Stimulated activated CD4-positive, alpha-beta T cell treated with anti-CD3 and anti-CD28 coated beads, Interleukin-1b, Interleukin-23, amount 100 ng/mL, for 48 hours (primary cell): ENCODE results near the gene FGD5.

Experiments used
- DNase-seq: peaks from one replicate; pipeline ENCODE4 v3.0.0-alpha.2; 2020

Gene FGD5

GRCh38 chr3:14818804-14819500 is at the start of gene FGD5:
TSS of gene FGD5 (plus strand) at chr3:14818962. CDS start at chr3:14819072, 110 bp downstream.
- DNase-seq: no peak

DNA sequence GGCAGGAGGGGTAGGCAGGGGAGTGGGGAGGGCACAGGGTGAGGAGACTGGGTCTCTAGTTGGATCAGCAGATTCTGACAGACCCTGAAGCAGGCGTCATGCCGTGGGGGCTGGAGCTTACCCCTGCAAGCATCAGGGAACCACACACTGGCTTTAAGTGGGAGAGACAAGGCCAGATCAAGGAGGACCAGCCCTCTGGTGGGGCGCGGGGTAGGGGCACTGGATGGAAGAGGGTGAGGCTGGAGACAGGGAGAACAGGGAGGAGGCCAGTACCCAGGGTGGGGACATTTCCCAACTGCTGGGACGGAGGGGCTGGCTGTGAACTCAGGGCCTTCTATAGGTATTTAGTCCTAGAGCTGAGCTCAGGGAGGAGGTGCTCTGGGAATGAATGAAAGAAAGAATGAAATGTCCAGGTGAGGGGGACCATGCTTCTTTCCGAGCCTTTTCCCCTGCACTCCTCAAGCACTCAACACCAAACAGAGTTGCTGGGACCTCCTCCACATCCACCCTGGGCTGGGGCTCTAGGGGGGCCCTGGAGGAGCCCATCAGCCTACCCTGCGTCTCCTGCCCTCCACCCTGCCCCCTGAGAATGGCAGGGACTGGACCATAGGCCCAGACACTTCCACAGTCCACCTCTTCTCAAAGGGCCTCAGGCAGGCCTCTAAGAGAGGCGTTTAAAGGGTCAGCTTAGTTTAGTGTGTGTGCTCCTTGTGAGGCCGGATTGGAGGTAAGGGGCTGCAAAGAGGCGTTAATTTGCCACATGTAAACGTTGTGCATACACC is 49.0 kb upstream of the FGD5 start:
- DNase-seq: no peak

DNA sequence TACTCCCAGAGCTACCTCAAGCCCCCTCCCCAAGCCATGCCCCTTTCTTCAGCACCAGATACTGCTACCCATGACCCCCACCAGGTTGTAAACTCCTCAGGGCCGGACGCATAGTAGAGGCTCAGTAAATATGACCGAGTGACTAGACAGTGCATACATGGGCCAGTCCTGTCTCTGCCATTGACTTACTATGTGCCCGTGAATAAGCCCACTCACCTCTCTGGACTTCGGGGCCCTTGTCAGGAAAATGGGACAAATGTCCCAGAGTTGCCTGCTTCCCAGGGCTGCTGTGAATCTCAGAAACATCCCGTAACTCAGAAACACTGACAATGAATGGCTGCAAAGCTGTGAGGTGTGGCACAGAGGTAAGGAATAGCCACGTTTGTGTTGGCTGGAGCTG is 48.2 kb upstream of the FGD5 start:
- no peak for DNase-seq

DNA sequence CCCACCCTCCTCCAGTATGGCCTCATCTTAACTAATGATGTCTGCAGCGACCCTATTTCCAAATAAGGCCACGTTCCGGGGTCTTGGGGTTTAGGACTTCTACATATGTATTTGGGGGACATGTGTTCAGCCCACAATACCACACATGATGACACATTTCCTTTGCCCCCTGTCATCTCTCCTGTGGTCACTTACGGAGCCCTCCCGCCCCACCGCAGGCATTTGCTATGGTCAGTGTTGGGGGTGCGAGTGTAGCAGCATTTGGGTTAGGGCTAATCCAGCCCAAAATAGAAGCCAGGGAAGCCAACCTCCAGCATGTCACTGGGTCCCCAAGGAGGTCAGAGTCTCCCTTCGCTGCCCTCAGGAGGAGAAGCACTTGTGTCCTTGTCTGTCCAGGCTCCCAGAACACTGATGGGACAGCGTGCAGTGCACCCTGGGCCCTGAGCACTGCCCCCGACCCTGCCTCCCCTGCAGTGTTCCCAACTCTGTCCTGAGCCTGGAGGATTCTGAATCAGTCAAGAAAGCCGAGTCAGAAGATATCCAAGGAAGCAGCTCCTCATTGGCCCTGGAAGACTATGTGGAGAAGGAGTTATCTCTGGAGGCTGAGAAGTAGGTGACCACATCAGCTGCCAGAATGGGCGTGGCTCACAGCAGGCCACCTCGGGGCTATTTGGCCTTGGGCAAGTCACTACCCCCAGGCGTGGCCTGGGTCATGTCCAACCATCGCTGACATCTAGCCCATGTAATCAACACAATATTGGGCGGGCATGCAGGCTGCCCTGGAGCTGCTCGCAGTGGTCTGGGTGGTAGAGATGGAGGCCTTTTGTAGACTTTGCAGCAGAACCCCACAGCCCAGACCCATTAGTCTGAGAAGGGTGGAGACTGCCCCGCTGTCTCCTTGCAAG is 46.9 kb upstream of the FGD5 start:
- DNase-seq: no peak

DNA sequence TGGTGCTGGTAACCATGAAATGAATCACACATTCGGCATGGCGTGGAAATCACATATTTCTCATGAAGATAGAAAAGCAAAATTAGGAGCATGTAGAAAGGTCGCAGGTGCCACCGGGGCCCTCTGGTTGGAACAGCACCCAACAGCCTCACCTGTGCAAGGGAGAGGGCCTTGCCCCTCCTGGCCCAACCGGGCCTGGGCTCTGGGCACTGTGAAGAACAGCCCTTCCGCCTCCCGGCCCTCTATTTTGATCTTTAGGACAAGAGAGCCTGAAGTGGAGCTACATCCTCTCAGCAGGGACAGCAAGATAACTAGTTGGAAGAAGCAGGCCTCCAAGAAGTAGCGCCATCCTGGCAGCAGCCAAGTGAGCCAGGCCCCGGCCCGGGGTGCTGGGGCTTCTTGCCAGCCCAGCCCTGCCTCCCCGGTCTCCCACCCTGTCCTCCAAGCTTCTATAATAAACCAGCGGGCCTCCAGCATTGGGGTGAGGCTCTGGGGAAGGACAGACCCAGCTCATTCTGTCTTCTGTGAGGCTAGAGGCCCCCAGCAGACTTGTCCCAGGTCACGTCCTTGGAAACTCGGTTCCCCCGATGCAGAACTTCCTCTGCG is 46.1 kb upstream of the FGD5 start:
- no peak for DNase-seq

- DNase-seq: no peak
Observed at GRCh38 chr3:14773281-14773680, 45.5 kb upstream of the FGD5 start.

- DNase-seq: no peak
Observed at GRCh38 chr3:14773691-14774128, 45.1 kb upstream of the FGD5 start.

DNA sequence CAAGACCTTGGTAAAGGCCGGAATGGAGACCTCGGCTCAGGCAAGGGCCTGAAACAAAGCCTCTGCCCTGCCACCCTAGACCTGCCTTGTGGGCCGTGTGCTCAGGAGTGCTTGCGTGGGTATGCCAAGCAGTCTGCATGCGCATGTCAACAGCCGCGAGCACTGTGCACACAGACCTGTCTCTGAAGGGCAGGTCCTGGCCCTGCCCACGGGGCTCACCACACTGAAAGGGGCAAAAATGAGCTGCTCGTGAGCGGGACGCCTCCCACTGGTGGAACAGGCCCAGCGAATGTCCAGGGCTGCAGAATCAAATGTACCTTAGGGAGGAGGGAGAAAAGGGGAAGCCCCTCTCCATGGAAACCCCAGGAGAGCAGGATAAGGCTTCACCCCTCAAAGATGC is 44.3 kb upstream of the FGD5 start:
- no peak for DNase-seq

- DNase-seq: no peak
Observed at GRCh38 chr3:14775011-14775410, 43.8 kb upstream of the FGD5 start.

DNA sequence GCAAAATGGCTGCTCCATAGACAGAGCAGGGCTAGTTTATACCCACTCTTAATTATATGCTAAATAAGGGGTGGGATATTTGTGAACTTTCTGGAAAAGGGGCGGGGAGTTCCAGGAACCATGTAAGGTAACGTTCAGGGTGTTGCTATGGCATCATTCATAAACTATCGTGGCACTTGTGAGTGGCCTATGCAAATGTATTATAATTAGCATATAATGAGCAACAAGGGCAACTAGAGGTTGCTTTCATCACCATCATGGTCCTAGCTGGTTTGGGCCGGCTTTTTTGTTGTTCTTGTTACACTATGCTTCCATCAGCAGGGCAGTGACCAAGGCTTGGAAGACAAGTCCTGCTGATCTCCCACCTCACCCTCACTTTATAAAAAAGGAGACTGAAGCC is 43.2 kb upstream of the FGD5 start:
- no peak for DNase-seq

DNA sequence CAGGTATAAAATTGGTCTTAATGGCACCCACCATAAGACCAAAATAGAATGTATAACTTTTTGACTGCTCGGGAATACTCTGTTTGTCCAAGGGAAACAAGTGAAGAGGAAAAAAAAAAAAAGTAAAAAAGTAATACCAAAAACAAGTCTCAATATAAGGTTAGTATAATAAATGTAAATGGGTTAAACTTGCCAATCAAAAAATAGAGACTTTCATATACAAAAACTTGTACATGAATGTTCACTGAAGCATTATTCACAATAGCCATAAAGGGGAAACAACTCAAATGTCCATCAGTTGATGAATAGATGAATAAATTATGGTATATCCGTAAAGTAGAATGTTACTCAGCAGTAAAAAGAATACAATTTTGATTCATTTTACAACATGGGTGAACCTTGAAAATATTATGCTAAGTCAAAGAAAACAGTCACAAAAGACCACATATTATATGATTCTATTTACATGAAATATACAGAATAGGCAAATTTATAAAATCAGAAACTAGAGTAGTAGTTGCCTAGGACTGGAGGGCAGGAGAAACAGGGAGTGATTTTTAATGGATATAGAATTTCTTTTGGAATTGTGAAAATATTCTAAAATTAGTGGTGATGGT is 39.6 kb upstream of the FGD5 start:
- no peak for DNase-seq

GRCh38 chr3:14780927-14781507 is 37.7 kb upstream of the FGD5 start:
- peak; percentile 22 for DNase-seq

DNA sequence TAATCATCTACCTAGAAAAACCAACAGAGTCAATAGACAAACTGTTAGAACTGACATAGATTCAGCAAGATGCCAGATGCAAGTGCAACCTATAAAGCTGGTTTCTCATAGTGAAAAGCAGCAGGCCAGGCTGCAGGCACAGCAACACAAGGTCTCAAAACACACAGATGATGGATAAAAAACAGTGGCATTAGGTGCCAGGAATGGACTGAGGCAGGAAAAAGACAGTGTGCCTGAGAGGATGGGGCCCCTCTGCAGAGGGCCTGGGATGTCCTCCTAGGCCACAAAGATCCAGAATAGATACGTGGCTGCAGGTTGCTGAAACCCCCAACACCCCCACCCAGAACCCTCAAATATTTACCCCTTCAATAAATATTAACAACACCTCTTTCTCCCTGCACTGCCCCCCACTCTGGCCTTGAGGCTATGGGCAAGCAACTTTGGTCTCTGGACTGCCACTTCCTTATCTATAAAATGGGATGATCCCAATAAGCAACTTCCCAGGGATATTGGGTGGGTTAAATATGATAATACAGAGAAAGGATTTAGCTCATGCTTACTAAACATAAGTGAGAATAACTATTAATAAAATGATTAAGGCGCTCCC is 35.2 kb upstream of the FGD5 start:
- DNase-seq: no peak

GRCh38 chr3:14784087-14784681 is 34.6 kb upstream of the FGD5 start:
- DNase-seq: no peak

DNA sequence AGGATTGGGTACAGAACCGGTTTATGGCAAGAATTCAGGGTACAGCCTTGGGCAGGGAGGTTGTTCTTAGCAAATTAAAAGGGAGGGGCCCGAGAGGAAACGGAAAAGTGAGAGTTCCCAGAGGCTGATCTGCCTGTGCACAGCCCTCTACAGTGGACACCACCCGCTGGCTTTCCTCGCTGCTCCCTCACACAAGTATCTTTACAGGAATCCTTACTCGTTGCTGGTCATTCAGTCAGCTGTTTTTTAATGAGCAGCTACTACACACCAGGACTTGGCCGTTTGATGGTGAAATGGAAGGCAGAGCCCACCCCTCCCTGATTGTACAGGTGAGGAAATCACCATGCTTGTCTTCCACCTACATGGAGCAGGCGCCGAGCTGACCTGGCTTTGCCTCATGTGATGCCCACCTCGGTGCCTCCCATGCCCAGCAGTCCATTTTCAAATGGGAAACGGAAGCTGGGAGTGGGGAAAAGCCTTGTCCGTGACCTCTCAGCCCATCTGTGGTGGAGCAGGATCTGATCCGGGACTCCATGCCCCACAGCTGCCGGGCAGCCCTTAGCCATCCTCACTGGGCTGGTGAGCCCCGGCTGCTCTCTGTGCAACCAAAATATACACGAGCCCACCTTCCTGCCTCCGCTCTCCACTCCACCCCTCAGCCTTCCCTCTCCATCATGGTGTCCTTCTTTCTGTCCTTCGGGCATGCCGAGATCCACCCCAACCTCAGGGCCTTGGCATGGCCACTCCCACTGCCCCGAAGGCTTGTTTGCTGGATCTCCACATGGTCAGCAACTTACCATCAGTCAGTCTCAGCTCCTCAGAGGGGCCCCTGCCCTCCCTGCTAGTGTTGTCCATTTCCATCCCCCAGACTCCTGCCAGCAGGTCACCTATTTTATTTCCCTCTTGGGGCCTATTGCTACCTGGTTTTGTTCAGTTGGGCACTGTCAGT is 33.3 kb upstream of the FGD5 start:
- DNase-seq: no peak

DNA sequence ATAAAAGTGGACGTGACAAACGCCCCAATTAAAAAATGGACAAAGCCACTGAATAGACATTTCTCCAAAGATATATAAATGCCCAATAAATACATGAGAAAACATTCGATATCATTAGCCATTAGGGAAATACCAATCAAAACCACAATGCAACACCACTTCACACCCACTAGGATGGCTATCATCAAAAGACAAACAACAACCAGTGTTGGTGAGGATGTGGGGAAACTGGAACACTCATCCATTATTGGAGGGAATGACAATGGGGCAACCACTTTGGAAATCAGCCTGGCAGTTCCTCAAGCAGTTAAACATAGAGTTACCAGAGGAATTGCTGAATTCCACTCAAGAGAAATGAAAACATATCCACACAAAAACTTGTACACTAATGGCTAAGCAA is 32.4 kb upstream of the FGD5 start:
- DNase-seq: no peak

- no peak for DNase-seq
Observed at GRCh38 chr3:14787630-14788029, 31.1 kb upstream of the FGD5 start.

DNA sequence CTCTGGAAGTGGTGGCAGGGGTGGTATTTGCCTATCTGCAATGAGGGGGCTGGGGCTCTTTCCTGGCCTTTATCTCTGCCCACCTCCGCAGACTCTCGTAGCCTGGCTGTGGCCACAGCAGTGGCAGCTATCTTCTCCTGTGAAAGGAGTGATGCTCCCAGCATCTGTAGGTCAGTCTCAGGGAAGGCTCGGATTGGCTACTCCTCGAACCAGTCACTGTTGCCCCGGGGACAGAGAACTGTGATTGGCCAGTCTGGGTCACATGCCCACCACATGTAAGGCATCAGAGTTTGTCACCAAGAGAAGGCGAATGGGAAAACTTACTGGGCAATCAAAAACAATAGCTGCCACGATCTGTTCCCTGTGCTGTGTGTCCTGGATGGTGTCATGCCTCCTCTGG is 30.1 kb upstream of the FGD5 start:
- DNase-seq: no peak

GRCh38 chr3:14789221-14789620 is 29.5 kb upstream of the FGD5 start:
- DNase-seq: no peak

GRCh38 chr3:14789640-14790285 is 29.0 kb upstream of the FGD5 start:
- DNase-seq: no peak
